NCI-H460 (cell line): ENCODE measurements around the gene MAST1. TPM values are rescaled to one million over a fixed set of nuclear protein-coding genes. Genes with fewer than 3 reads are reported as not detected.
"Not testable (repeated sequence)": the region's sequence is repeated elsewhere in the genome, so short reads cannot be mapped to it uniquely, and the experiment has no call there.

ENCODE experiments used
- DNase-seq: peaks from one replicate; pipeline ENCODE4 v3.0.0-alpha.2; 2016; ENCODE audit warnings: low read depth; ENCODE audit errors: extremely low read depth
- total RNA-seq: library from RNA; depleted of rRNA; stranded (reverse); fragments of >200 nt; shearing (Covaris generic); gene quantifications from 2 replicates; pipeline ENCODE4 v1.2.3, GENCODE V29; 2014

The MAST1 gene
- total RNA-seq, 1 experiment from 2014 or later = 1.7 TPM

GRCh38 chr19:12838886-12839756, 806 bp downstream of the MAST1 start:
- DNase-seq = no peak

GRCh38 chr19:12840091-12841079, 2.1 kb downstream of the MAST1 start:
- peak; percentile 49 for DNase-seq

- DNase-seq = no peak
These were observed 2.8 kb downstream of the MAST1 start for GRCh38 chr19:12841094-12841493.

- no peak for DNase-seq
These were observed 4.2 kb downstream of the MAST1 start for GRCh38 chr19:12842511-12842910.

- no peak for DNase-seq
These were observed 5.0 kb downstream of the MAST1 start for GRCh38 chr19:12843328-12843727.

GRCh38 chr19:12843999-12844732, 5.9 kb downstream of the MAST1 start:
- DNase-seq = no peak

GRCh38 chr19:12846613-12847012, 8.3 kb downstream of the MAST1 start:
- DNase-seq = not testable (repeated sequence)

- DNase-seq = peak; percentile 54
These were observed 9.1 kb downstream of the MAST1 start for GRCh38 chr19:12847159-12848139.

GRCh38 chr19:12856653-12857052, 18.3 kb downstream of the MAST1 start:
- DNase-seq = no peak

- DNase-seq = no peak
These were observed 20.0 kb downstream of the MAST1 start for GRCh38 chr19:12858041-12858928.

- DNase-seq = no peak
These were observed 21.2 kb downstream of the MAST1 start for GRCh38 chr19:12859546-12859945.

GRCh38 chr19:12864143-12864542, 25.8 kb downstream of the MAST1 start:
- no peak for DNase-seq

GRCh38 chr19:12864721-12865715, 26.7 kb downstream of the MAST1 start:
- DNase-seq = no peak

- no peak for DNase-seq
These were observed 27.6 kb downstream of the MAST1 start for GRCh38 chr19:12865746-12866415.

- no peak for DNase-seq
These were observed 28.3 kb downstream of the MAST1 start for GRCh38 chr19:12866416-12867119.
